ENCODE data around the gene SERTM2.
A peak's percentile ranks its signal among the peaks of the same experiment; 100 is the strongest.

The SERTM2 gene

GRCh38 chrX:111511477-111511876, at the start of gene SERTM2:
SERTM2 (plus strand) TSS chrX:111511645; CDS start chrX:111518858, 7,213 bp downstream.
- H3K9me3 ChIP-seq (ENCODE audit: control insufficient read depth, insufficient read depth, low read length), result no peaks in the 10 kb centered on the region
- H3K4me1 ChIP-seq (ENCODE audit: control insufficient read depth, insufficient read depth, low read length), result peaks cover 21% of the 10 kb centered on the region
- H3K9ac ChIP-seq (ENCODE audit: low read depth, low read length), result no peak within 1 kb of the TSS
- no peaks in the 10 kb centered on the region for H3K36me3 ChIP-seq (ENCODE audit: control insufficient read depth, insufficient read depth, low read length)
- H3K27me3 ChIP-seq (ENCODE audit: control insufficient read depth, insufficient read depth, low read length), result no peaks in the 10 kb centered on the region
- peak within 1 kb of the TSS; percentile 6 for H3K4me3 ChIP-seq (ENCODE audit: low read depth, low read length)

GRCh38 chrX:111465669-111466068, 45.8 kb upstream of the SERTM2 start:
- Histone ChIP-seq H3K27me3 (ENCODE audit: control insufficient read depth, insufficient read depth, low read length) (no peaks in the 10 kb centered on the region), H3K9ac (ENCODE audit: low read depth, low read length) (no peak overlapping the region), H3K4me3 (ENCODE audit: low read depth, low read length) (peak overlapping the region; percentile 14), H3K4me1 (ENCODE audit: control insufficient read depth, insufficient read depth, low read length) (peaks cover 14% of the 10 kb centered on the region), H3K36me3 (ENCODE audit: control insufficient read depth, insufficient read depth, low read length) (no peaks in the 10 kb centered on the region), H3K9me3 (ENCODE audit: control insufficient read depth, insufficient read depth, low read length) (no peaks in the 10 kb centered on the region)

- H3K4me1 ChIP-seq (ENCODE audit: control insufficient read depth, insufficient read depth, low read length), result peaks cover 14% of the 10 kb centered on the region
- H3K27me3 ChIP-seq (ENCODE audit: control insufficient read depth, insufficient read depth, low read length), result no peaks in the 10 kb centered on the region
- H3K9me3 ChIP-seq (ENCODE audit: control insufficient read depth, insufficient read depth, low read length), result no peaks in the 10 kb centered on the region
- H3K9ac ChIP-seq (ENCODE audit: low read depth, low read length), result no peak overlapping the region
- no peaks in the 10 kb centered on the region for H3K36me3 ChIP-seq (ENCODE audit: control insufficient read depth, insufficient read depth, low read length)
- no peak overlapping the region for H3K4me3 ChIP-seq (ENCODE audit: low read depth, low read length)
Measured at GRCh38 chrX:111467896-111468295, 43.5 kb upstream of the SERTM2 start.

GRCh38 chrX:111470681-111471403, 40.6 kb upstream of the SERTM2 start:
- Histone ChIP-seq H3K4me1 (ENCODE audit: control insufficient read depth, insufficient read depth, low read length) (peaks cover 8% of the 10 kb centered on the region), H3K4me3 (ENCODE audit: low read depth, low read length) (no peak overlapping the region), H3K36me3 (ENCODE audit: control insufficient read depth, insufficient read depth, low read length) (no peaks in the 10 kb centered on the region), H3K9ac (ENCODE audit: low read depth, low read length) (no peak overlapping the region), H3K9me3 (ENCODE audit: control insufficient read depth, insufficient read depth, low read length) (no peaks in the 10 kb centered on the region), H3K27me3 (ENCODE audit: control insufficient read depth, insufficient read depth, low read length) (peaks cover 3% of the 10 kb centered on the region)

- Histone ChIP-seq H3K36me3 (ENCODE audit: control insufficient read depth, insufficient read depth, low read length) (no peaks in the 10 kb centered on the region), H3K27me3 (ENCODE audit: control insufficient read depth, insufficient read depth, low read length) (no peaks in the 10 kb centered on the region), H3K4me3 (ENCODE audit: low read depth, low read length) (no peak overlapping the region), H3K4me1 (ENCODE audit: control insufficient read depth, insufficient read depth, low read length) (peaks cover 4% of the 10 kb centered on the region), H3K9me3 (ENCODE audit: control insufficient read depth, insufficient read depth, low read length) (no peaks in the 10 kb centered on the region), H3K9ac (ENCODE audit: low read depth, low read length) (no peak overlapping the region)
Measured at GRCh38 chrX:111481896-111482295, 29.5 kb upstream of the SERTM2 start.

- Histone ChIP-seq H3K9me3 (ENCODE audit: control insufficient read depth, insufficient read depth, low read length) (no peaks in the 10 kb centered on the region), H3K4me1 (ENCODE audit: control insufficient read depth, insufficient read depth, low read length) (peaks cover 4% of the 10 kb centered on the region), H3K36me3 (ENCODE audit: control insufficient read depth, insufficient read depth, low read length) (no peaks in the 10 kb centered on the region), H3K9ac (ENCODE audit: low read depth, low read length) (no peak overlapping the region), H3K4me3 (ENCODE audit: low read depth, low read length) (no peak overlapping the region), H3K27me3 (ENCODE audit: control insufficient read depth, insufficient read depth, low read length) (no peaks in the 10 kb centered on the region)
Measured at GRCh38 chrX:111483135-111483534, 28.3 kb upstream of the SERTM2 start.

GRCh38 chrX:111483881-111484280, 27.6 kb upstream of the SERTM2 start:
- Histone ChIP-seq H3K27me3 (ENCODE audit: control insufficient read depth, insufficient read depth, low read length) (no peaks in the 10 kb centered on the region), H3K9ac (ENCODE audit: low read depth, low read length) (no peak overlapping the region), H3K4me1 (ENCODE audit: control insufficient read depth, insufficient read depth, low read length) (peaks cover 4% of the 10 kb centered on the region), H3K9me3 (ENCODE audit: control insufficient read depth, insufficient read depth, low read length) (no peaks in the 10 kb centered on the region), H3K4me3 (ENCODE audit: low read depth, low read length) (no peak overlapping the region), H3K36me3 (ENCODE audit: control insufficient read depth, insufficient read depth, low read length) (no peaks in the 10 kb centered on the region)

- Histone ChIP-seq H3K4me3 (ENCODE audit: low read depth, low read length) (no peak overlapping the region), H3K27me3 (ENCODE audit: control insufficient read depth, insufficient read depth, low read length) (no peaks in the 10 kb centered on the region)
Measured at GRCh38 chrX:111490688-111491087, 20.8 kb upstream of the SERTM2 start.

GRCh38 chrX:111492085-111492484, 19.4 kb upstream of the SERTM2 start:
- Histone ChIP-seq H3K9me3 (ENCODE audit: control insufficient read depth, insufficient read depth, low read length) (no peaks in the 10 kb centered on the region), H3K9ac (ENCODE audit: low read depth, low read length) (no peak overlapping the region), H3K4me3 (ENCODE audit: low read depth, low read length) (no peak overlapping the region), H3K27me3 (ENCODE audit: control insufficient read depth, insufficient read depth, low read length) (no peaks in the 10 kb centered on the region), H3K36me3 (ENCODE audit: control insufficient read depth, insufficient read depth, low read length) (no peaks in the 10 kb centered on the region), H3K4me1 (ENCODE audit: control insufficient read depth, insufficient read depth, low read length) (peaks cover 3% of the 10 kb centered on the region)

More at GRCh38 chrX:111490688-111491087, 20.8 kb upstream of the SERTM2 start:
- Histone ChIP-seq H3K9me3 (ENCODE audit: control insufficient read depth, insufficient read depth, low read length) (no peaks in the 10 kb centered on the region), H3K36me3 (ENCODE audit: control insufficient read depth, insufficient read depth, low read length) (no peaks in the 10 kb centered on the region), H3K4me1 (ENCODE audit: control insufficient read depth, insufficient read depth, low read length) (peaks cover 3% of the 10 kb centered on the region), H3K9ac (ENCODE audit: low read depth, low read length) (no peak overlapping the region)

- Histone ChIP-seq H3K4me1 (ENCODE audit: control insufficient read depth, insufficient read depth, low read length) (no peaks in the 10 kb centered on the region), H3K9me3 (ENCODE audit: control insufficient read depth, insufficient read depth, low read length) (no peaks in the 10 kb centered on the region), H3K4me3 (ENCODE audit: low read depth, low read length) (no peak overlapping the region), H3K27me3 (ENCODE audit: control insufficient read depth, insufficient read depth, low read length) (no peaks in the 10 kb centered on the region), H3K9ac (ENCODE audit: low read depth, low read length) (no peak overlapping the region), H3K36me3 (ENCODE audit: control insufficient read depth, insufficient read depth, low read length) (no peaks in the 10 kb centered on the region)
Measured at GRCh38 chrX:111498538-111499103, 12.8 kb upstream of the SERTM2 start.

DNA sequence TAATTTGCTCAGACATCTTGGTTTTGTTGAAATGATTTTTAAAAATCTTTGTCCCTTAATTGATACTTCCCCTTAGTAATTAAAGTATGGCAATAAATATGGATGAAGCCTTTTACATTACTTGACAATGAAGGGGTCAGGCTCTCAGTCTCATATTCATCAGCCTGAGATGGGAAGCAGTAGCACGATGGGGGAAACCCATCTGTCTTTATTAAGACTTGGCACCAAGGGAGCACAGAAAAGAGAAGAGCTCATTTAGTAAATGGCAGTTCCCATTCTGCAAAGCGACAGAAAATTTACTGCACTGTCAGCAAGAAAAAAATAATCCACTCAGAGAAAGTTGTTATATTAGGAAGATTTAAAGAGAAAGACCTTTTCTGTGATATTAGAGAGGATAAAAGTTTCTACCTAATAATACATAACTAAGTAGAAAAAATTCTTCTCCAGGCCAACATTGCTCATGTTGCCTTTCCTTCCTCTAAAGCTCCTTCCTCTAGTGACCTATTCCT, 7.9 kb upstream of the SERTM2 start:
- H3K4me3 ChIP-seq (ENCODE audit: low read depth, low read length), result no peak overlapping the region
- no peaks in the 10 kb centered on the region for H3K4me1 ChIP-seq (ENCODE audit: control insufficient read depth, insufficient read depth, low read length)
- H3K36me3 ChIP-seq (ENCODE audit: control insufficient read depth, insufficient read depth, low read length), result no peaks in the 10 kb centered on the region
- H3K27me3 ChIP-seq (ENCODE audit: control insufficient read depth, insufficient read depth, low read length), result no peaks in the 10 kb centered on the region
- no peaks in the 10 kb centered on the region for H3K9me3 ChIP-seq (ENCODE audit: control insufficient read depth, insufficient read depth, low read length)
- H3K9ac ChIP-seq (ENCODE audit: low read depth, low read length), result no peak overlapping the region

GRCh38 chrX:111504941-111505340, 6.5 kb upstream of the SERTM2 start:
- Histone ChIP-seq H3K36me3 (ENCODE audit: control insufficient read depth, insufficient read depth, low read length) (no peaks in the 10 kb centered on the region), H3K4me3 (ENCODE audit: low read depth, low read length) (no peak overlapping the region), H3K9me3 (ENCODE audit: control insufficient read depth, insufficient read depth, low read length) (no peaks in the 10 kb centered on the region), H3K4me1 (ENCODE audit: control insufficient read depth, insufficient read depth, low read length) (no peaks in the 10 kb centered on the region), H3K9ac (ENCODE audit: low read depth, low read length) (no peak overlapping the region), H3K27me3 (ENCODE audit: control insufficient read depth, insufficient read depth, low read length) (no peaks in the 10 kb centered on the region)

Data from iPS-15b (cell line).